T-helper 1 cell treated with Interleukin-12 subunit alpha and Interleukin-12 subunit beta and Interleukin-4 antibody, amounts not matched to agents 30 μg/mL and 1 μg/mL, for 36 hours (primary cell): ENCODE measurements around the gene RABEP2.
A peak's percentile ranks its signal among the peaks of the same experiment; 100 is the strongest.
"Not testable (repeated sequence)": the region's sequence is repeated elsewhere in the genome, so short reads cannot be mapped to it uniquely, and the experiment has no call there.

ENCODE experiments used
- H3K27ac Mint-ChIP-seq: one replicate; pipeline ENCODE4 v1.8.0; 2021; ENCODE audit warnings: mild to moderate bottlenecking, mixed read lengths
- H3K27me3 Mint-ChIP-seq: one replicate; pipeline ENCODE4 v1.8.0; 2021; ENCODE audit warnings: low read depth, mixed read lengths
- H3K36me3 Mint-ChIP-seq: one replicate; pipeline ENCODE4 v1.8.0; 2021; ENCODE audit warnings: low read depth, mixed read lengths
- H3K4me1 Mint-ChIP-seq: one replicate; pipeline ENCODE4 v1.8.0; 2021; ENCODE audit warnings: low read depth, mixed read lengths
- H3K4me3 Mint-ChIP-seq: one replicate; pipeline ENCODE4 v1.8.0; 2021; ENCODE audit warnings: mild to moderate bottlenecking, moderate library complexity, mixed read lengths
- H3K9me3 Mint-ChIP-seq: one replicate; pipeline ENCODE4 v1.8.0; 2021; ENCODE audit warnings: mixed read lengths

Gene RABEP2

DNA sequence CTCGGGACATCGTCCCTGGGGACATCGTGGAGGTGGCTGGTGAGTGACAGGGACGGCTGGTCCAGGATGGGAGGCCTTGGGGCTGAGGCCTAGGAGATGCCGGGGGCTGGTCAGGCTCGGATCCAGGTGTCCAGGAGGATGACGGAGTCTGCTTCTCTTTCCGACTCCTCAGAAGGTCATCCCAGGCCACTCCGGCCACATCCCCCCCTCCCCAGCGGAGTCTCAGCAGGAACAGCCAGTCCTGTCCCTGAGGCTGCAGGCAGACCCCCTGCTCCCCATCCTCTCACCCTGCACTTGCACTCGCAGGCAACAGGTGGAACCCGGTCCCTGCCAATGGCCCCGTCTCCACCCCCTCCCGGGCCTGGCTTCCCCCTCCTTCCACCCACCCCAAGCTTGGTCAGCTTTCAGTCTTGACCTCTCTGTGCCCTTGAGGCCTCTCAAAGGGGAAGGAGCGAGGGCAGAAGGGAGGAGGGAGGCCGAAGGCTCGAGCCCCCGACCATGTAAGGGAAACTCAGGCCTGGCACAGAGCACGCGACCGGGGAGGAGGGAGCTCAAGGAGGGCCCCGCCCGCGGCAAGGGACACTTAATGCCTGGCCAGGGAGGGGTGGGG, 42.4 kb downstream of the RABEP2 start:
- peaks cover 6% of the 10 kb centered on the region for H3K27me3 Mint-ChIP-seq

DNA sequence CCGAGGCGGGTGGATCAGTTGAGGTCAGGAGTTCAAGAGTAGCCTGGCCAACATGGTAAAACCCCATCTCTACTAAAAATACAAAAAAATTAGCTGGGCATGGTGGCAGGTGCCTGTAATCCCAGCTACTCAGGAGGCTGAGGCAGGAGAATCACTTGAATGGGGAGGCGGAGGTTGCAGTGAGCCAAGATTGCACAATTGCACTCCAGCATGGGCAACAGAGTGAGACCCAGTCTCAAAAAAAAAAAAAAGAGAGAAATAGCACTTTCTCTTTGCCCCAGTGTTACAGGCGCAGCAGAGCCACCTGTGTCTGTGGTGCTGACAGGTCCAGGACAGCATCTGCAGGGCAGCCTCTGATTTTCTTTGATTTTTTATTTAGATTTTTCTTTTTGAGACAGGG, 43.5 kb downstream of the RABEP2 start:
- H3K4me1 Mint-ChIP-seq, result peaks cover 14% of the 10 kb centered on the region
- H3K27ac Mint-ChIP-seq, H3K36me3 Mint-ChIP-seq, H3K4me3 Mint-ChIP-seq, H3K9me3 Mint-ChIP-seq, H3K27me3 Mint-ChIP-seq: not testable (repeated sequence)

More for the DNA sequence above, 42.4 kb downstream of the RABEP2 start:
- H3K27ac Mint-ChIP-seq, result no peak overlapping the region
- H3K4me1 Mint-ChIP-seq, result peaks cover 14% of the 10 kb centered on the region
- H3K4me3 Mint-ChIP-seq, result no peak overlapping the region
- H3K36me3 Mint-ChIP-seq, result no peaks in the 10 kb centered on the region
- H3K9me3 Mint-ChIP-seq, result no peaks in the 10 kb centered on the region

GRCh38 chr16:28880955-28881354, 44.1 kb downstream of the RABEP2 start:
- Mint-ChIP-seq H3K27ac (peak overlapping the region; percentile 81), H3K4me3 (peak overlapping the region; percentile 89), H3K4me1 (peaks cover 14% of the 10 kb centered on the region), H3K27me3 (peaks cover 6% of the 10 kb centered on the region), H3K36me3 (no peaks in the 10 kb centered on the region), H3K9me3 (no peaks in the 10 kb centered on the region)

DNA sequence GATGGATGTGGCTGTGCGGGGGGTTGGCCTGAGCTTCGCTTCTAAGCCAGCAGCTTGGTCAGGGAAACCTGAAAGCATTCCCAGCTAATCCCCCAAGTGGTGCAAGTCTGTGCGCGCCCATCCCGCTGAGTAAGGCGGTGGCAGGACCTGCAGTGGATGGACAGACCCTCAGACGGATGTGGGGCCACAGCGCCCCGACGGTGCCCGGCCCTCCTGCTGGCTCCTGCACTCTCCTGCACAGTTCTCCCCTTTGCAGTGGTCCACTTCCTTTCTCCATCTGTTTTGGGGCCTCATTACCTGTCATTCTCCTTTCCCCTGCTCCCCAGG, 44.5 kb downstream of the RABEP2 start:
- Mint-ChIP-seq H3K9me3 (no peaks in the 10 kb centered on the region), H3K4me1 (peaks cover 14% of the 10 kb centered on the region), H3K27me3 (peaks cover 6% of the 10 kb centered on the region), H3K4me3 (peak overlapping the region; percentile 89), H3K27ac (no peak overlapping the region), H3K36me3 (no peaks in the 10 kb centered on the region)

- no peaks in the 10 kb centered on the region for H3K9me3 Mint-ChIP-seq
- no peaks in the 10 kb centered on the region for H3K36me3 Mint-ChIP-seq
- peaks cover 6% of the 10 kb centered on the region for H3K27me3 Mint-ChIP-seq
- H3K27ac Mint-ChIP-seq, result peak overlapping the region; percentile 71
- peak overlapping the region; percentile 89 for H3K4me3 Mint-ChIP-seq
- peaks cover 14% of the 10 kb centered on the region for H3K4me1 Mint-ChIP-seq
Measured at GRCh38 chr16:28879841-28880588, 45.0 kb downstream of the RABEP2 start.

GRCh38 chr16:28879261-28879840, 45.7 kb downstream of the RABEP2 start:
- Mint-ChIP-seq H3K4me1 (peaks cover 14% of the 10 kb centered on the region), H3K27me3 (peaks cover 6% of the 10 kb centered on the region), H3K27ac (peak overlapping the region; percentile 59), H3K36me3 (no peaks in the 10 kb centered on the region), H3K9me3 (no peaks in the 10 kb centered on the region), H3K4me3 (peak overlapping the region; percentile 89)

- no peaks in the 10 kb centered on the region for H3K36me3 Mint-ChIP-seq
- H3K4me3 Mint-ChIP-seq, result peak within 1 kb of the TSS; percentile 89
- peak within 1 kb of the TSS; percentile 8 for H3K27ac Mint-ChIP-seq
- H3K4me1 Mint-ChIP-seq, result peaks cover 14% of the 10 kb centered on the region
- peaks cover 6% of the 10 kb centered on the region for H3K27me3 Mint-ChIP-seq
- no peaks in the 10 kb centered on the region for H3K9me3 Mint-ChIP-seq
Measured at GRCh38 chr16:28878083-28878926, 46.7 kb downstream of the RABEP2 start, which contains the start of gene ATP2A1. TSS of gene ATP2A1 (plus strand) at chr16:28878488. CDS start at chr16:28878672, 184 bp downstream.

GRCh38 chr16:28877655-28878000, 47.4 kb downstream of the RABEP2 start:
- Mint-ChIP-seq H3K36me3 (no peaks in the 10 kb centered on the region), H3K27ac (peak overlapping the region; percentile 8), H3K4me1 (peaks cover 14% of the 10 kb centered on the region), H3K9me3 (no peaks in the 10 kb centered on the region), H3K4me3 (no peak overlapping the region), H3K27me3 (peaks cover 6% of the 10 kb centered on the region)

DNA sequence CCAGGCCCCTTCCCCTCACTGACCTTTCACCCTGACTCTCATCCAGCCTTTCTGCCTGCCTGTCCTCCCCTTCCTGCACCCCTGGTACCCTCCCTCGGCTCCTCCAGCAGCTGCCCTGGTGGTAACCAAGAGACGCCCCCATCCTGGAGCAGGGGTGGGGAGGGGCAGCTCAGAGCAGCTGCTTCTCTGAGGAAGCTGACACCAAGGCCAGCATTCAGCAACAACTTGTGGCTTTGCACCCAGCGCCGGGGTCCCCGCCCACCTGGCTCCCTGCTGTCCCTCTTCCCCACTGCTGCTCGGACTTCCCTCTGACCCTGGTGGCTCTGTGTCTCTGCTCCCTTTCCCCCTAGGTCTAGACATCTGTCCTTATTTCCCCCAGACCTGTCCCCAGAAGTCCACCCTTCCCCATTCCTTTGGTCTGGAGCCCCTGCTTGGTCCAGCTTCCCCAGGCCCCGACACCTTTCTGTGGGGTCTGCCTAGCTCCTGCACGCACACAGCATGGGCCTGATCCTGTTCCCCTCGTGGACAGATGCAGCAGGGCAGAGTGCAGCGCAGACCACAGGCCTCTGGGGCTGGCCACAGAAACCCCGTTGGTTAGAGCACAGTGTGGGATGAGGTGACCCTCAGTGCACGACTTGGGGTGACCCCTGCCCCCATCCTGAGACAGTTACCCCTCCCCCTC, 47.9 kb downstream of the RABEP2 start:
- Mint-ChIP-seq H3K4me1 (peaks cover 14% of the 10 kb centered on the region), H3K27me3 (peaks cover 6% of the 10 kb centered on the region), H3K4me3 (no peak overlapping the region), H3K36me3 (no peaks in the 10 kb centered on the region), H3K27ac (no peak overlapping the region), H3K9me3 (no peaks in the 10 kb centered on the region)

GRCh38 chr16:28876019-28876659, 48.9 kb downstream of the RABEP2 start:
- H3K27ac Mint-ChIP-seq, result no peak overlapping the region
- no peak overlapping the region for H3K4me3 Mint-ChIP-seq
- H3K9me3 Mint-ChIP-seq, result no peaks in the 10 kb centered on the region
- no peaks in the 10 kb centered on the region for H3K36me3 Mint-ChIP-seq
- H3K4me1 Mint-ChIP-seq, result peaks cover 12% of the 10 kb centered on the region
- H3K27me3 Mint-ChIP-seq, result peaks cover 3% of the 10 kb centered on the region

- Mint-ChIP-seq H3K4me1 (peaks cover 7% of the 10 kb centered on the region), H3K27ac (no peak overlapping the region), H3K27me3 (no peaks in the 10 kb centered on the region), H3K9me3 (no peaks in the 10 kb centered on the region), H3K36me3 (peaks cover 2% of the 10 kb centered on the region), H3K4me3 (no peak overlapping the region)
Measured at GRCh38 chr16:28875134-28876018, 49.7 kb downstream of the RABEP2 start.

DNA sequence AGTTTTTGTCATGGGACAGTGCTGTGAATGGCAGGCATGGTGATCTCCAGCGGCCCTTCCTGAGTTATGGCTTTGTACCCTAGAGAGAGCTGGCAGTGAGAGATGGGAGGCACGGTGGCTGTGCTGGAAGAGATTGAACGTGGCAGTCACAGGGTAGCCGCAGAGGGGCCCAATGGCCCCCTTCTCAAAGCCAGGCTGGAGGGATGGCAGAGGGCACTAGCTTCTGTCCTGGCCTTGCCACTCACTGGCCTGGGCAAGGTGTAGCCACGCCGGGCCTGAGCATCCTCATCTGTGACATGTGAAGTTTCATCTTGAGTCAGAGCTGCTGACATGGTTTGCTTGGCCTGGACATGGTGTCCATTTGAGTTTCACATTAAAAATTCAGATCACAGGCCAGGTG, 50.6 kb downstream of the RABEP2 start:
- Mint-ChIP-seq H3K27me3 (no peaks in the 10 kb centered on the region), H3K27ac (no peak overlapping the region), H3K9me3 (no peaks in the 10 kb centered on the region), H3K36me3 (peaks cover 9% of the 10 kb centered on the region), H3K4me3 (no peak overlapping the region), H3K4me1 (peaks cover 9% of the 10 kb centered on the region)

GRCh38 chr16:28873543-28874201, 51.4 kb downstream of the RABEP2 start:
- H3K4me1 Mint-ChIP-seq, result peaks cover 4% of the 10 kb centered on the region
- no peak overlapping the region for H3K4me3 Mint-ChIP-seq
- H3K9me3 Mint-ChIP-seq, result no peaks in the 10 kb centered on the region
- H3K36me3 Mint-ChIP-seq, result peaks cover 11% of the 10 kb centered on the region
- H3K27ac Mint-ChIP-seq, result no peak overlapping the region
- no peaks in the 10 kb centered on the region for H3K27me3 Mint-ChIP-seq
